Ureter (tissue), 1 donor: ENCODE results near the gene OSBP2. TPM values are rescaled to one million over a fixed set of nuclear protein-coding genes. Genes with fewer than 3 reads are reported as not detected.
"Not testable (repeated sequence)": the region's sequence is repeated elsewhere in the genome, so short reads cannot be mapped to it uniquely, and the experiment has no call there.

Experiments
- DNase-seq: peaks from one replicate; pipeline ENCODE4 v3.0.0-alpha.2; 2020; ENCODE audit warnings: low spot score
- total RNA-seq: library from RNA; stranded (reverse); gene quantifications from one replicate; pipeline ENCODE4 v1.2.4, GENCODE V29; 2023
- donor health status: DM: yes; HTN: yes; CAD: no.

The OSBP2 gene
- total RNA-seq, 1 donor from 2014 or later: 4.3 TPM

DNA sequence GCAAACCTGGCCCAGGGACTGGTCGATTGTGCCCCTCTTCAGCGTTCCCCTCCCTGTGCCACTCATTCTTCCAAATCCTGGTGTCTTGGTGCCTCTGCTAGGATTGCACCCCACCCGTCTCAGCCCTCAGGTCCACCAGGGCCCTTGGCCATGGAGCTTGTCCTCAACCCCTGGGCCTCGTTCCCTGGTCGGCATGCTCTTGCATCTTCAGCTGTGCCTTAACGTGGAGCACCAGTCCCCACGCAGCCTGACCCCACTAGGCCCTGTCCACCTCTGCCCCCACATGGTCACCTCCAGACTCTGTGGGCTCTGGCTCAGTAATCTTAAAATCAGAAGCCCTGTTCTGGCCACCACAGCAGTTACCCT lies 61.1 kb downstream of the OSBP2 start:
- no peak for DNase-seq

GRCh38 chr22:30763815-30764673 lies 69.4 kb downstream of the OSBP2 start:
- peak; percentile 65 for DNase-seq

DNA sequence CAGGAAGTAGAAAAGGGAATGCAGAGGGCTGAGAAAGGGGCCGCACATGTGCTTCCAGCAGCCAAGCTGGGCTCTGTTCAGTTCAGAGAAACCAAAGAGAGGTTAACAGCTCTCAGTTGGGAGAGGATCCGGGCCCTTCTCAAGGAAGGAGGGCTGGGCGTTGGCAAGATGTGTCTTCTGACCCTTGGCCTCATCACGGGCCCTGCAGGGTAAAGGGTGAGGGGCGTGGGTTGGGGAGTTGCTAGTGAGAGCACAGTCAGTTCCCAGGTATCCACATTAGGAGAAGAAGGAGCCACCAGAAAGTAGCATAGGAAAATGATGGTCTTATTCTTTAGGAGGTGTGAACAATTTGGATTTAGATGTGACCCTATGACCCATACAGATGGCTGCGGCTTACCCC lies 73.0 kb downstream of the OSBP2 start:
- no peak for DNase-seq

- DNase-seq: no peak
Observed at GRCh38 chr22:30770716-30771115, 76.0 kb downstream of the OSBP2 start.

DNA sequence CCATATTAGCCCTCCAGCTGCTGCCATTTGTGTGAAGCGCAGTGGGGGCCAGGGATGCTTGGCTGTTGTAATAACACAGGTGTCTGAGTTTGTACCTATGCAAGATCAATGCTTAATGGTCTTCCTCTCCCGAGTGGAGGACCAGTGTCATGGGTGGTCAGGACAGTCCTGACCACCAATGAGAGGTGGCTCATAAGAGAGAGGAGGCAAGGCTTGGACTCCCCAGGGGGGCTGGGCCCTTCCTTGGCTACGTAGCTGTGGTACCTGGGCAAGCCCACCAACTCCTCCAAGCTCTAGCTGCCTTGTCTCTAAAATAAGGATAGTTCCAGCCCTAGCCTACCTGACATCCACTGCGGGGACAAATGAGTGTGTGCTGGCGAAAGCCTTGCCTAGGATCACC lies 79.2 kb downstream of the OSBP2 start:
- DNase-seq: no peak

DNA sequence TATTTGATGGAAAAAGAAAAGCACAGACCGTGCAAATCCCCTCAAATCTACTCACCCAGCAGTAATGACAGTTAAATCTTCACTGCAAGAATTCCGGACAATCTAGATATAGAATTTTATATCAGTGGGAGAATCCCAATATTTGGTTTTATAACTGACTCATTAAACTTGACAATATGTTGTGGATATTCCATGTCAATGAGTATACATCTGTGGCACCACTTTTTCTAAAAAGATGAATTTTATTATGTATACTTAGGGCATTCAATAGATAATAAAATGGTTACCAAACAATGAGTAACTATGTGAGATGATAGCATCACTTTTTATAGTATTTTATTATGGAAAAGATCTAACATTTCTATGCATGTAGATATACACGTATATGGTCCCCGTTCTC lies 79.9 kb downstream of the OSBP2 start:
- no peak for DNase-seq

- no peak for DNase-seq
Observed at GRCh38 chr22:30776476-30776875, 81.8 kb downstream of the OSBP2 start.

- not testable (repeated sequence) for DNase-seq
Observed at GRCh38 chr22:30777146-30777545, 82.5 kb downstream of the OSBP2 start.

GRCh38 chr22:30777587-30777986 lies 82.9 kb downstream of the OSBP2 start:
- DNase-seq: no peak

GRCh38 chr22:30778261-30778660 lies 83.6 kb downstream of the OSBP2 start:
- no peak for DNase-seq

DNA sequence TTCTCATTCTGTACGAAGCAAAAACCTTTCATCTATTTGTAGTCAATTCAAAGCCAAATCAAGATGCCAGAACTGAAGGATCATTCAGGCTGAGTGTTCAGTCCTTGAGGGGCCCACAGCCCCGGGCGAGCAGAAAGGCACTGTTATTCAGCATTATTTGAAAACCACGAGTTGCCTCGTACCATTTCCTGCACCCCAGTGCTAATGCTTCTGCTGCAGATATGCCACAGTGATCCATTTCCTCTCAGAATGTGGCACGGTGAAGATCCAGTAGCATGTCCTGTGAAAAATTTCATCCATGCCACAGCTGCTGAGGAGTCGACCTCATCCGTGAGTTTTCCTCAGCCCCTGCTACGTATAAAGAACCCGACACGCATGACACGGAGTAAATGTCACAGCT lies 85.4 kb downstream of the OSBP2 start:
- DNase-seq: no peak

GRCh38 chr22:30781271-30781875 lies 86.7 kb downstream of the OSBP2 start:
- no peak for DNase-seq

GRCh38 chr22:30782613-30783012 lies 87.9 kb downstream of the OSBP2 start:
- no peak for DNase-seq

- no peak for DNase-seq
Observed at GRCh38 chr22:30783021-30783420, 88.3 kb downstream of the OSBP2 start.

DNA sequence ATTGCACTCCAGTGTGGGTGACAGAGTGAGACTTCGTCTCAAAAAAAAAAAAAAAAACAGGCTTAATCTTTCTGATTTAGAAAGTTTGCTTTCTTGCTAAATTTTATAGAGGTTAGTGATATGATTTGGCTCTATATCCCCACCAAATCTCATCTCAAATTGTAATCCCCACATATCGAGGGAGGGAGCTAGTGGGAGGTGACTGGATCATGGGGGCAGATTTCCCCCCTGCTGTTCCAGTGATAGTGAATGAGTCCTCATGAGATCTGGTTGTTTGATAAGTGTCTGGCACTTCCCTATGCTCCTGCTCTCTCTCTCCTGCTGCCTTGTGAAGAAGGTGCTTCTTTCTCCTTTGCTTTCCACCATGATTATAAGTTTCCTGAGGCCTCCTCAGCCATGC lies 90.9 kb downstream of the OSBP2 start:
- DNase-seq: no peak

DNA sequence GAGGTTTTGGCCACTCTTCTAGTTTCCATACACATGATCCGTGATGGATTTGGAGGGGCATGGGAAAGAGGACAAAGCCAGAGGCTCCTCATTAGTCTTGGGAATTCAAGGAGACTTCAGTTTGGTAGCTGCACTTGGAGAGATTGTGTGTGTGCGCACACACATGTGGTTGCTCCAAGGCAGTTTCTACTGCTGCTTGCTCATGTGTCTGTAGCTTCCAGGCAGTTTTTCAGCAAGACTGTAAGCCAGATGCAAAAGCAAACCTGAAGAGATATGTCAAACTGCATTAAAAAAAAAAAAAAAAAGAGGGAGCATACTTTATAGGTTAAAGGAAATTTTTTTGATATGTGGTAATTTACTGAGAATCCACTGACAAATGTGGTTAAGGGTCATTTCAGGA lies 95.7 kb downstream of the OSBP2 start:
- no peak for DNase-seq

DNA sequence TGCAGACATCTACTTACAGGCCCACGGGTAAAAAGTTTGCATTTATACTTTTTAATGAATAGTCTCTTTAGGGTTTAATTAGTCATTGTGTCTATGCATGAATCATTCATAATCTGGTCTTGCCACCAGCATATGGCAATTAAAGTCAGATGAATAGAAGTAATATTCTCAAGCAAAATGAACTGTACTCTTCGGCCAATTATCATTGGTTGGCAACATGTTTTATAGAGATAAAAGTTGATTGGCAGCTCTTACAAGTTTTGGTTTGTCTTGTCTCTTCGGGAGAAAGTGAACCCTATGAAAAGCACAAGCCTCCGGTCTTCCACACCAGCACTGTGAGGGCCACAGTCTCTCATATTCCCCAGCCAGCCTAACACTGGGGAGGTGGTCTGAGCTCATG lies 97.8 kb downstream of the OSBP2 start:
- no peak for DNase-seq

DNA sequence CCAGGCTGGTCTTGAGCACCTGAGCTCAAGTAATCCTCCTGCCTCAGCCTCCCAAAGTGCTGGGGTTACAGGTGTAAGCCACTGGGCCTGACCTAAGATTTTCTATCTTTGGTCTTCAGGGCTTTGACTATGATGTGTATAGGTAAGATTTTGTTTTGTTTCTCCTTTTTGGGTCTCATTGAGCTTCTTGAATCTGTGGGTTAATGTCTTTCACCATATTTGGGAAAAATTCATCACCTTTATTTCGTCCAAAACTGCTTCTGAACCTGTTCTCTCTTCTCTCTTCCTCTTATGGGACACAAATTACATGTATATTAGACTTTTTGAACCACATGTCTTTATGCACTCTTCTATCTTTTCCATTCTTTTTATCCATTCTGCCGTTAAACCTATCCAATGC lies 100.4 kb downstream of the OSBP2 start:
- no peak for DNase-seq

DNA sequence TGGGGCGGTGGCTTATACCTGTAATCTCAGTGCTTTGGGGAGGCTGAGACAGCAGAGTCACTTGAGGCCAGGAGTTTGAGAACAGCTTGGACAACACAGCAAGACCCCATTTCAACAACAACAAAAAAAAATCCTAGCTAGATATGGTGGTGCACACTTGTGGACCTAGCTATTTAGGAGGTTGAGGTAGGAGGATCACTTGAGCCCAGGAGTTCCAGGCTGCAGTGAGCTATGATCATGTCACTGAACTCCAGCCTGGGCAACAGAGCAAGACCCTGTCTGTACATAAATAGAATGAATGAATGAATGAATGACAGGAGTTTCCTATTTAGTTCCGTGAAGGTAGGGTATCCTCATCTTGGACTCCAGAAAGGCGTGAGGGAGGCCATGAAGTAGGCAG lies 107.0 kb downstream of the OSBP2 start:
- DNase-seq: no peak

DNA sequence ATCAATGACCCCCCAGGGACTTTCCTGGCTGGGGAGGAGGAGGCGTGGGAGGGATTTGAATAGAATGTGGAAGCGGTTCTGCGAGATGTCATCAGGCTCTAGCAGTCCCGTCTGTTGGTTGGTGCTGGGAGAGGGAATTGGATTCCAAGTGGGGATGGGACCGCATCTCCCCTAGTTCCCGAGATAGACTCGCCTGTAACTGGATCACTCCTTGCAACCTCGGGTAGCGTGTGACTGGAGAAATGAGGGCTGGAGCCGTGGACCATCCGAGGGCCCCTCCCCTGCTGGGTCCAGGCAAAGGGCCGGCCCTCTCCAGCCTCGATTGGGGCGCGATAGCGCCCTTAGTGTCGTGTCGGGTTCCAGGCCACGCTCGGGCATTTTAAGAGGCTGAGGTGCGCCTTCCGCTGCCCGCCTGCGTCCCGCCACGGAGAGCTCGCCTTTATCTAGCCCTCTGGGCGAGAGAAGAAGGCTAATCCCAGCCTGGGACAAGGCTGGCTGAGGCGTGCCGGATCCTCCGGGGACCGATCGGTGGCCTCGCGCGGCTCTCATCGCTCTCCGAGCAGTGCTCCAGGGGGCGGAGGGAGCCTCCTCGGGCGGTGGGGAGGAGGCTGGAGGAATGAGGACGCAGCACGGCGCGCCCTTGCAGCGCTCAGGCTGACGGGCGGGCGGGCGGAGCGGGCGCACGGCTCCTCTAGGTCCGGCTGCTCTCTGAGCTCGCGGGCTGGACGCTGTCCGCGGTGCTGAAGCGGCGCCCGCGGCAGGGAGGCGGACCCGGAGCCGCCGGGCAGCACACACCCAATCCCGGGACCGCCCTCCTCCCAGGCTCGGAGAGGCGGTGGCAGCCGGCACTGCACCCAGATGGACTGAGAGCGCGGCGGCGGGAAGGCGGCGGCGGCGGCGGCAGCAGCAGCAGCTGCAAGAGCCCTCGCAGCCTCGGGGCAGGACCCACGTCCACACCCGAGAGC lies 107.8 kb downstream of the OSBP2 start:
- peak; percentile 86 for DNase-seq

GRCh38 chr22:30803679-30804078 lies 109.0 kb downstream of the OSBP2 start:
- DNase-seq: no peak

DNA sequence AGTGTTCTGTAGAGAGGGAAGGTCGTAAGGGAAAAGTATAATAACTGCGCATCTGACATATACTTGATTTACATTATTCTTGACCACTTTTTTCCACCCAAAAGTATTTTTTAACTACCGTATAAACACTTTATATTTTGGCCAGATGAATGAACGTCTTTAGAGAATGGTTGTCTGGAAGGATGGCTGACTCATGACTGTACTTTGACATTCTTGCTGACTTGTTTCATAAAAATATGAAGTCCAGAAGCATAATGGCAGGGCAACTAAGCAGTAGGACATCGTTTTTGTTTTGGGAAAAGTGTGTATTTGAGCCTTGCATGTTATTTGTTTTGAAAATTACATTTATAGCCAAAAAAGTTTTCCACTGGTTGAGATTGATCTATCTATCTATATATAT lies 110.0 kb downstream of the OSBP2 start:
- DNase-seq: no peak
